H1 (cell line): ENCODE results near the gene SLC45A1. TPM values are rescaled to one million over a fixed set of nuclear protein-coding genes. Genes with fewer than 3 reads are reported as not detected.

Experiments used
- BACH1 ChIP-seq: IDR thresholded peaks from 2 replicates; pipeline ENCODE4 v1.6.1; 2012; ENCODE audit warnings: low read length, improper control_type of control experiment
- CHD2 ChIP-seq: IDR thresholded peaks from 2 replicates; pipeline ENCODE4 v1.6.1; 2012; ENCODE audit warnings: low read length, improper control_type of control experiment
- CREB1 ChIP-seq: IDR thresholded peaks from 2 replicates; pipeline ENCODE4 v1.6.1; 2012; ENCODE audit warnings: inconsistent platforms
- CTBP2 ChIP-seq: IDR thresholded peaks from 2 replicates; pipeline ENCODE4 v1.7.0; 2011; ENCODE audit warnings: borderline replicate concordance, mild to moderate bottlenecking, moderate library complexity, mixed read lengths, low read length; ENCODE audit not compliant: insufficient read depth, insufficient read length
- JUN ChIP-seq: IDR thresholded peaks from 2 replicates; pipeline ENCODE4 v1.6.1; 2011; ENCODE audit warnings: low read depth, mild to moderate bottlenecking, improper control_type of control experiment, low read length
- JUND ChIP-seq: IDR thresholded peaks from 2 replicates; pipeline ENCODE4 v1.6.1; 2011; ENCODE audit warnings: mild to moderate bottlenecking, improper control_type of control experiment, low read length
- NANOG ChIP-seq: IDR thresholded peaks from 2 replicates; pipeline ENCODE4 v1.6.1; 2011; ENCODE audit warnings: low read length, low read depth, mild to moderate bottlenecking, inconsistent platforms; ENCODE audit not compliant: insufficient read depth, poor library complexity, severe bottlenecking
- RBBP5 ChIP-seq: IDR thresholded peaks from 2 replicates; pipeline ENCODE4 v1.7.1; 2012; ENCODE audit warnings: low read depth, mild to moderate bottlenecking, inconsistent platforms, low read length, moderate library complexity, borderline replicate concordance
- SIX5 ChIP-seq: IDR thresholded peaks from 2 replicates; pipeline ENCODE4 v1.6.1; 2011; ENCODE audit warnings: mild to moderate bottlenecking, low read depth, low read length
- TAF7 ChIP-seq: optimal IDR thresholded peaks from 2 replicates; pipeline ENCODE3; 2011; ENCODE audit warnings: low read depth, mild to moderate bottlenecking, inconsistent platforms, low read length, moderate library complexity, borderline replicate concordance
- polyA plus RNA-seq, 7 experiments: library from polyadenylated mRNA; depleted of rRNA in 3 of 7; stranded (reverse) in 5 of 7; unstranded in 2 of 7; fragments of >200 nt in 5 of 7; fragments of 200-250 nt in 2 of 7; gene quantifications; 1 replicate in 5 of 7; 2 replicates in 1 of 7; 4 replicates in 1 of 7; pipeline versions ENCODE4 v1.2.1 to v1.2.3, GENCODE V29; 2011 to 2013; ENCODE audit warnings: missing spikeins in 2 of 7, mixed read lengths in 2 of 7
- total RNA-seq: library from RNA; stranded (reverse); fragmentation: NEBNext Ultra II Directional; extraction: Animal tissue kit (Norgen Biotek cat#: 25700); gene quantifications from 2 replicates; pipeline ENCODE4 v1.2.1, GENCODE V29; 2021
- TF ChIP-seq, protein P1 (sequence below): fragments of 300-600 bp; sonication (generic); IDR thresholded peaks from 2 replicates; pipeline ENCODE4 v1.7.1; 2012; ENCODE audit warnings: low read length, moderate library complexity, mild to moderate bottlenecking, inconsistent platforms; ENCODE audit not compliant: insufficient replicate concordance

The SLC45A1 gene
- total and polyA plus RNA-seq, 2 of the 8 experiments (the other 6 are each of a cell fraction or from before 2014, with no cell fraction given), result 1.0 to 1.7 TPM

DNA sequence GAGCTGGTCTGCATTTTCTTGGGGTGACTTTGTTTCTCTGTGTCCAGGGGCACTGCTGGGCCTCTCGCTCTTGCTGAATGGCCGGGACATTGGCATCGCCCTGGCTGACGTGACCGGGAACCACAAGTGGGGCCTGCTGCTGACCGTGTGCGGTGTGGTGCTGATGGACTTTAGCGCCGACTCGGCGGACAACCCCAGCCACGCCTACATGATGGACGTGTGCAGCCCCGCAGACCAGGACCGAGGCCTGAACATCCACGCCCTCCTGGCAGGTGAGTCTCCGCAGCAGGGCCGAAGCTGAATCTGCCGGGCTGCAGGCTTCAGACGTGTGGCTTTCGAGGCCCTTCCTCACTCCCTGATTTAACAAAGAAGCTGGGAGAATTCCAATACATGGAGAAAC, 7.9 kb downstream of the SLC45A1 start (continued):
- TF ChIP-seq, protein P1, sequence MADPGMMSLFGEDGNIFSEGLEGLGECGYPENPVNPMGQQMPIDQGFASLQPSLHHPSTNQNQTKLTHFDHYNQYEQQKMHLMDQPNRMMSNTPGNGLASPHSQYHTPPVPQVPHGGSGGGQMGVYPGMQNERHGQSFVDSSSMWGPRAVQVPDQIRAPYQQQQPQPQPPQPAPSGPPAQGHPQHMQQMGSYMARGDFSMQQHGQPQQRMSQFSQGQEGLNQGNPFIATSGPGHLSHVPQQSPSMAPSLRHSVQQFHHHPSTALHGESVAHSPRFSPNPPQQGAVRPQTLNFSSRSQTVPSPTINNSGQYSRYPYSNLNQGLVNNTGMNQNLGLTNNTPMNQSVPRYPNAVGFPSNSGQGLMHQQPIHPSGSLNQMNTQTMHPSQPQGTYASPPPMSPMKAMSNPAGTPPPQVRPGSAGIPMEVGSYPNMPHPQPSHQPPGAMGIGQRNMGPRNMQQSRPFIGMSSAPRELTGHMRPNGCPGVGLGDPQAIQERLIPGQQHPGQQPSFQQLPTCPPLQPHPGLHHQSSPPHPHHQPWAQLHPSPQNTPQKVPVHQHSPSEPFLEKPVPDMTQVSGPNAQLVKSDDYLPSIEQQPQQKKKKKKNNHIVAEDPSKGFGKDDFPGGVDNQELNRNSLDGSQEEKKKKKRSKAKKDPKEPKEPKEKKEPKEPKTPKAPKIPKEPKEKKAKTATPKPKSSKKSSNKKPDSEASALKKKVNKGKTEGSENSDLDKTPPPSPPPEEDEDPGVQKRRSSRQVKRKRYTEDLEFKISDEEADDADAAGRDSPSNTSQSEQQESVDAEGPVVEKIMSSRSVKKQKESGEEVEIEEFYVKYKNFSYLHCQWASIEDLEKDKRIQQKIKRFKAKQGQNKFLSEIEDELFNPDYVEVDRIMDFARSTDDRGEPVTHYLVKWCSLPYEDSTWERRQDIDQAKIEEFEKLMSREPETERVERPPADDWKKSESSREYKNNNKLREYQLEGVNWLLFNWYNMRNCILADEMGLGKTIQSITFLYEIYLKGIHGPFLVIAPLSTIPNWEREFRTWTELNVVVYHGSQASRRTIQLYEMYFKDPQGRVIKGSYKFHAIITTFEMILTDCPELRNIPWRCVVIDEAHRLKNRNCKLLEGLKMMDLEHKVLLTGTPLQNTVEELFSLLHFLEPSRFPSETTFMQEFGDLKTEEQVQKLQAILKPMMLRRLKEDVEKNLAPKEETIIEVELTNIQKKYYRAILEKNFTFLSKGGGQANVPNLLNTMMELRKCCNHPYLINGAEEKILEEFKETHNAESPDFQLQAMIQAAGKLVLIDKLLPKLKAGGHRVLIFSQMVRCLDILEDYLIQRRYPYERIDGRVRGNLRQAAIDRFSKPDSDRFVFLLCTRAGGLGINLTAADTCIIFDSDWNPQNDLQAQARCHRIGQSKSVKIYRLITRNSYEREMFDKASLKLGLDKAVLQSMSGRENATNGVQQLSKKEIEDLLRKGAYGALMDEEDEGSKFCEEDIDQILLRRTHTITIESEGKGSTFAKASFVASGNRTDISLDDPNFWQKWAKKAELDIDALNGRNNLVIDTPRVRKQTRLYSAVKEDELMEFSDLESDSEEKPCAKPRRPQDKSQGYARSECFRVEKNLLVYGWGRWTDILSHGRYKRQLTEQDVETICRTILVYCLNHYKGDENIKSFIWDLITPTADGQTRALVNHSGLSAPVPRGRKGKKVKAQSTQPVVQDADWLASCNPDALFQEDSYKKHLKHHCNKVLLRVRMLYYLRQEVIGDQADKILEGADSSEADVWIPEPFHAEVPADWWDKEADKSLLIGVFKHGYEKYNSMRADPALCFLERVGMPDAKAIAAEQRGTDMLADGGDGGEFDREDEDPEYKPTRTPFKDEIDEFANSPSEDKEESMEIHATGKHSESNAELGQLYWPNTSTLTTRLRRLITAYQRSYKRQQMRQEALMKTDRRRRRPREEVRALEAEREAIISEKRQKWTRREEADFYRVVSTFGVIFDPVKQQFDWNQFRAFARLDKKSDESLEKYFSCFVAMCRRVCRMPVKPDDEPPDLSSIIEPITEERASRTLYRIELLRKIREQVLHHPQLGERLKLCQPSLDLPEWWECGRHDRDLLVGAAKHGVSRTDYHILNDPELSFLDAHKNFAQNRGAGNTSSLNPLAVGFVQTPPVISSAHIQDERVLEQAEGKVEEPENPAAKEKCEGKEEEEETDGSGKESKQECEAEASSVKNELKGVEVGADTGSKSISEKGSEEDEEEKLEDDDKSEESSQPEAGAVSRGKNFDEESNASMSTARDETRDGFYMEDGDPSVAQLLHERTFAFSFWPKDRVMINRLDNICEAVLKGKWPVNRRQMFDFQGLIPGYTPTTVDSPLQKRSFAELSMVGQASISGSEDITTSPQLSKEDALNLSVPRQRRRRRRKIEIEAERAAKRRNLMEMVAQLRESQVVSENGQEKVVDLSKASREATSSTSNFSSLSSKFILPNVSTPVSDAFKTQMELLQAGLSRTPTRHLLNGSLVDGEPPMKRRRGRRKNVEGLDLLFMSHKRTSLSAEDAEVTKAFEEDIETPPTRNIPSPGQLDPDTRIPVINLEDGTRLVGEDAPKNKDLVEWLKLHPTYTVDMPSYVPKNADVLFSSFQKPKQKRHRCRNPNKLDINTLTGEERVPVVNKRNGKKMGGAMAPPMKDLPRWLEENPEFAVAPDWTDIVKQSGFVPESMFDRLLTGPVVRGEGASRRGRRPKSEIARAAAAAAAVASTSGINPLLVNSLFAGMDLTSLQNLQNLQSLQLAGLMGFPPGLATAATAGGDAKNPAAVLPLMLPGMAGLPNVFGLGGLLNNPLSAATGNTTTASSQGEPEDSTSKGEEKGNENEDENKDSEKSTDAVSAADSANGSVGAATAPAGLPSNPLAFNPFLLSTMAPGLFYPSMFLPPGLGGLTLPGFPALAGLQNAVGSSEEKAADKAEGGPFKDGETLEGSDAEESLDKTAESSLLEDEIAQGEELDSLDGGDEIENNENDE, result no peak
- TF ChIP-seq CTBP2 (no peak), RBBP5 (no peak), SIX5 (no peak), JUN (no peak), CHD2 (no peak), CREB1 (no peak), TAF7 (no peak), JUND (no peak), NANOG (no peak), BACH1 (no peak)
